Suppressor macrophage (primary cell): ENCODE data around the gene SVIL.
"Not testable (repeated sequence)": the region's sequence is repeated elsewhere in the genome, so short reads cannot be mapped to it uniquely, and the experiment has no call there.

Source experiments
- DNase-seq, 4 experiments: peaks; one replicate each; pipeline ENCODE4 v3.0.0-alpha.2; 2020 to 2022

The SVIL gene

GRCh38 chr10:29648983-29649268 lies 14.2 kb upstream of the SVIL start:
- peak; percentile 26 to 58 (median 42) for DNase-seq

- no peak for DNase-seq
These were observed 13.6 kb upstream of the SVIL start for GRCh38 chr10:29648114-29648982.

- no peak for DNase-seq
These were observed 12.7 kb upstream of the SVIL start for GRCh38 chr10:29647478-29647877.

DNA sequence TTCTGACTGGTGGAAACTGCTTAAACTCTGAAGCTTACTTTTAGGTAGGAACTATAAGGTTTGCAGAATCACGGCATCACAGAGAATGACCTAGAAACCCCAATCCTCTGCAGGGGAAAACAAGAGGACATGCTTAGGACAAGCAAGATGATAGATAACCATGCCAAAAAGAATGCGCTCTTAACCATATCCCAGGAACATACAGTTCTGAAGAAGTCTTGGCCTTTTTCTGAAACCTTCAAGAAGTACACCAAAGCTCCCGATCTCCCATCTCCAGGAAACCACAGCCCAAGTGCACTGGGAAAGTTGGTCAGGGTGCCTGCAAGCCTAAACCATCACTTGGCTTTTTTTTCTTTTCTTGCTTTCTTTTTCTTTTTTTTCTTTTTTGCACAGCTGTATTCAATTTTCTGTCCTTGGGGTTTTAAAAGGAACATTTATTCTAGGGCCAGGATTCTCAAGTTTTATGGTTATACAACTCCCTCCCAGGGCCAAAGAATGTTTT lies 12.2 kb upstream of the SVIL start:
- no peak for DNase-seq

DNA sequence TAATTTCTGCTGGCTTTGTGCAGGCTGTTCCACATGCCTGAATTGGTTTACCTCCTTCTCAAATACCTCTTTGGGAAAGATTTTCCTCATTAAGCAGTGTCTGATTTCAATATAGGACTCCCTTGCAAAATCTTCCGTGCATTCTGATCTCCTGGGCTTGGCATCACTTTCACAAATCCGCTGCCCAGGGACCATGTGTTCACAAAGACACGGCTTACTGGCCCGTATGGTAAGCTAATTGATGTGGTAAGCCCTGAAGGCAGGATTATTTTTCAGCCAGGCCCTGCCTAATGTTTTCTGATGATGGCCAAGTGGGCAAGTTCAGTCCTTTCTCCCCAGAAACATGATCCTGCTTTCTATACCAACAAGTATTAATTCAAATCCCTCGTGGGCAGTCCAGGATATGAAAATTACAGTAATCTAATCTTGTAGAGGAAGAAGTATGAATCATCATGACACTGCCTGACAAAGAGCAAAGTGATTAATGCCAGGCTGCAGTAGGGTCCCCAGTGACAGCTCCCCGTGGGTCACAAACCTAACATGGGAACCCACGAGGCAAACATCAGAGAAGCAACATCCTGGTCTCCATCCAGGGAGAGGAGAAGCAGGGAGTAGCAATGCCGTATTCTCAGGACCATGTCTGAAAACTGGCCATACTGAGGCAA lies 11.6 kb upstream of the SVIL start:
- peak; percentile 23 to 58 (median 38) for DNase-seq

- no peak for DNase-seq
These were observed 9.2 kb upstream of the SVIL start for GRCh38 chr10:29643771-29644501.

GRCh38 chr10:29642990-29643389 lies 8.2 kb upstream of the SVIL start:
- DNase-seq, result peak; percentile 58 to 82 (median 61)

- no peak for DNase-seq
These were observed 2.8 kb upstream of the SVIL start for GRCh38 chr10:29637537-29637936.

DNA sequence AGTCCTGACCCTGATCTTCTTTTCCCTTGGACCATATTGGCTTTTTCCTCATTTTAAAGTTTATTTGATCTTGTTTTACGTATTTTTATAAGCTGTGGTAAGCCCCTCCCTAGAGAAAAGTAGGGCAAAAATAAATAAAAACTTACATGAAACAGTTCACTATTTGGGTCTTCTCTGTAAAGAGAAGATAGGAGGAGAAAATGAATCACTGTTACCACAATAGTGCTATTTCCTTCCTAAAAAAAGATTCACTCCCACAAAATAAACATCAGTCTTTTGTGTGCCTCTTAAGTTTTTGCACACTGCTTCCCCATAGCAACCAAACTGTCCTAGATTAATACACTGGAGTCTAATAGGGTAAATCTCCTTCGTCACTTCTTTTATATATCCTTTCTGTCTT lies 1.4 kb upstream of the SVIL start:
- peak; percentile 38 to 77 (median 56) for DNase-seq

- DNase-seq, result no peak
These were observed 957 bp upstream of the SVIL start for GRCh38 chr10:29635711-29636144.

GRCh38 chr10:29634105-29634504 lies 666 bp downstream of the SVIL start:
- no peak for DNase-seq

- no peak for DNase-seq
These were observed 3.8 kb downstream of the SVIL start for GRCh38 chr10:29631049-29631339.

GRCh38 chr10:29630205-29631048 lies 4.3 kb downstream of the SVIL start:
- peak; percentile 50 to 83 (median 72) for DNase-seq

- DNase-seq, result no peak
These were observed 5.8 kb downstream of the SVIL start for GRCh38 chr10:29628912-29629526.

- DNase-seq, result no peak
These were observed 6.5 kb downstream of the SVIL start for GRCh38 chr10:29628311-29628710.

DNA sequence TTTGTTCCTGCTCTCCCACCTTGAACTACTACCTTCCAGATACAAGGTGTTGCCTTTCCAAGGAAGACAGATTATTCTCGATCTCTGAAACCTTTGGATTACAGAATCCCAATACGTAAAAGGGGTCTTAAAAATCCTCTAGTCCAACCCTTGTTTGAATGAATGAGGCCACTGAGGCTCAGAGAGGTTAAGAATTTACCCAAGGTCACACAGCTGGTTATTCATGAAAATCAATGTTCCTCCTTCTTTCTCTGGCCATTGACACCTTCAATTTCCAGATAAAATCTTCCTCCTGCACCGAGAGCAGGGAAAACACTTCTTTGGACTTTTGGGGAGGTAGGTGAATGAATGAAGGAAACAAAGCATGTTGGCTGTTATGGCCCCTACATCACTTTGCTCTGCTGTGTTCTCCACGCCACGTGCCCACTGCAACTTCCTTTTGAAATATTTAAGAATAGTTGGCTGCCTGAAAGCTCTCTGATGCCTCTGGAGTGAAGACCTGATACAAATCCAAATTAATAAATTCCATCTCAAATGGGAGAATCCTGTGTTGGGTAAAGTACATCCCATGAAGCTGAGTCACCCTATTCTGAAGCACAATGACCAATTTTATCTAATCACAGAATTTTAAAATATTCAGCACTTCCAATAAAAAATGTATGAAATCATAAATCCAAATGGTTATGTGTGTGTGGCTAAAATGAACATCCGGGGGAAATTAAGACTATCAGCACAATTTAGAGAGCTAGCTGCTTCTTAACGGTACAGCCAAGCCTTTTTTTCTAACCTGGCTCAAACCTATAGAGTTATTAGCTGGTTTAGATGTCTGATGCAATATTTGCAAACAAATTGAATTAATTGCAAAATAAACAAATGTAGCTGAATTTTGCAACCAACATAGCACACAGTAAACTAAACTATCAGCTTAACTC lies 7.3 kb downstream of the SVIL start:
- DNase-seq, result no peak

DNA sequence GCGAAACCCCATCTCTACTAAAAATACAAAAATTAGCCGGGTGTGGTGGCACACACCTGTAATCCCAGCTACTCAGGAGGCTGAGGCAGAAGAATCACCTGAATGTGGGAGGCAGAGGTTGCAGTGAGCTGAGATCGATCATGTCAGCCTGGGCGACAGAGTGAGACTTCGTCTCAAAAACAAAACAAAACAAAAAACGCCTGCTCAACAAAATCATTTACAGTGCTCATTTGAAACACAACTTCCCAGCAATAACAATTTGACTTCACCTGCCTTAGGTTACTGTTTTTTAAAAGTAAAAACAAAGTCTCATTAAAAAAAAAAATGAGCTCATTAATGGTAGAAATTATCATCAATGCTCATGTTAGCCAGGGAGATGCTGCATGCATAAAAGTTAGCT lies 10.4 kb downstream of the SVIL start:
- DNase-seq, result not testable (repeated sequence)

- DNase-seq, result peak in 3 of 4 experiments; percentile 13 to 40 (median 39)
These were observed 11.0 kb downstream of the SVIL start for GRCh38 chr10:29623797-29624196.

GRCh38 chr10:29622382-29622922 lies 12.3 kb downstream of the SVIL start:
- DNase-seq, result no peak

DNA sequence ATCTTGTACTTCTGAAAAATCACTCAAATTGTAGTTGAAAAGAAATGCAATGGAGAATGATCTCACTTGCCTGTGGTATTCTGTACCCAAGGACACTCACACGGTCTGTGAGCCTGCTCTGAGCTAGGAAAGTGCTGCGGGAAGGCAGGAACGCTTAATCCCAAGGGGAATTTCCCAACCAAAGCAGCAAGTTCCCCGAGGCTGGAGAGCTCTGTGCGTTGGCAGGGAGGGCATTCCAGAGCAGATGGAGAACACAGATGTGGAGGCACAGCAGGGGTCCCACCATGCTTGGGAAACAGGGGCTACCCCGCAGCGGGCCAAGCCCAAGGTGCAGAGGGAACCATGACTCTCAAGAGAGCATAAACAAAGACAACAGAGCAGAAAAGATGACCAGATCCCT lies 13.6 kb downstream of the SVIL start:
- no peak for DNase-seq
